SIG-M5 treated with dmso at 0.1 percent for 504 hours (cell line): ENCODE results near the gene ZFHX3.
"Not testable (repeated sequence)": the region's sequence is repeated elsewhere in the genome, so short reads cannot be mapped to it uniquely, and the experiment has no call there.

Experiments
- DNase-seq: peaks from one replicate; lab custom pipeline; 2025; ENCODE audit not compliant: unreplicated experiment; lab: John Stamatoyannopoulos, UW

ZFHX3 gene

DNA sequence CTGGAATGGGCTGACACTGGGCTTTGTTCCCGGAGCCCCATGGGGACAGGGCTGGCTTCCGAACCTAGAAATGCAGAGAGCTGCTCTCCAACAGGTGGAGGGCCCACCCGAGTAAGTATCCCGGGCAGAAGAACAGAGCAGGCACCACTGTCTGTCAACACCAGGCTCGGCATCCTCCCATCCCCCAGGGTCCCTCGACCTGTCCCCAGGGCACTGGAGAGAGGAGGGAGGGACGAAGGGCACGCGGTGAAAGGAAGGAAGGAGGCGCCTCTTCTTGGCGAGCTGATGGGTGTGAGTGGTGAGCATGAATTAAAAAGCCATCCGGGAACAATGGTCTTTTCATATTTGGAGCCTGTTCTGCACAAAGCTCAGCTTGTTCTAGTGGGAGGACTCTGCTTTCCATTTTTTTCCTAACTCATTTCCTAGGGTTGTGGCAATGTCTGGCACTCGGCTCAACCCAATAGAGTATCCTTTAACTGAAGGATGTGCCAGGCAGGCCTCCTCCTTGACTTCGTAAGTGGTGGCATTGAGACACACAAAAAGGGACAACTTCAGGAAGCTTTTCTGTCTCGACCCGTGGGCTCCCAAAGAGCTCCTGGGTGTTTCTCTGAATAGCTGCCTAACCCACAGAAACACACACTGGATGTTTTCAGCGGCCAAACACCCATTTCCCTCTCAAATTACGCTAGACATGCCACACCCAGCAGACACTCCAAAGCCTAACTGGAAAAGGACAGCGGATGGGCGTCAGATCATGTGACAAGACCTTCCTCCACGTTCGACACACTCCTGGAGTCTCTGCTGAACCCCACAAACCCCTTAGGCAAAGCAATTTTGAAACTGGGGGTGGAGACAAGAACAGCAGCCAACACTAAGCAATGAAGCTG is 47.7 kb downstream of the ZFHX3 start:
- no peak for DNase-seq

DNA sequence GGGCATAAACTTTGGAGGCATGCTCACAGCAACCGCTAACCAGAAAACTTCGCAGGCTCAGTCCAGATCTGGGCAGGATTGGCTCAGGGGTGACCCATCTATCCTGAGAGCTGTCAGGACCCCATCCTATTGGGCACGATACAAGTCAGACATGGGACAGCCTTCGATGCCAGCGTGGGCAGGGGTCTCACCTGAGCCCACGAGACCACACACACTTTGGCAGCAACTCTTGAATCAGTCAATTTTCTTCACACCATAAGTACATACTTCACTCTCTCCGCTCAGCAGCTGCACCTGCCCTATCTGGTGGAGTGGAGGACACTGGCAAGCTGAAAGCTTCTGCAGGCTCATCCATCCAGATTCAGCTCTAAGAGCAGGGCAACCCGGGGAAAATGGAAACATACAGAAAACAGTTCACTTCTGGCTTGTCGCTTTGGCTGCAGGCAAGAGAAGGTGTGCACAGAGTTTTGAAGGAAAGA is 48.3 kb downstream of the ZFHX3 start:
- no peak for DNase-seq

DNA sequence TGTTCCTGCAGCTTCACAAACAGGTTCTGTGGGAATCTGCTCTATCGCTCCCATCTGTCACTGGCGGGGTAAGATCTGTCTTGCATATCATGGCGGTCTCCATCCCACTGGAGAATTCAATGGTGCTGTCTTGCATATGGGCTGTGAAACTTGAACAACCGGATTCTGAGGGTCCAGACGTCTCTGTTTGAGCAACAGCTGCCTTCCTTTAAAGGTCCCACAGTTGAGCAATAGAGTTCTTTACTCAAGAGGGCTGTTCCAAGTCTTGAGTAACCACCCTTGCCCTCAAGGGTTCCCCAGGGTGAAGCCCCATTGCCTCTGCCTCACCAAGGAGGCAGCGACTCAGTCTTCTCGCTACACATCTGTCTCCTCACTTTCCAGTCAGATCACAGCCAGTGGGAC is 50.8 kb downstream of the ZFHX3 start:
- peak; percentile 91 for DNase-seq

GRCh38 chr16:72996291-72997062 is 51.5 kb downstream of the ZFHX3 start:
- DNase-seq, result peak; percentile 72

GRCh38 chr16:72995882-72996270 is 52.1 kb downstream of the ZFHX3 start:
- not testable (repeated sequence) for DNase-seq

- DNase-seq, result no peak
Observed at GRCh38 chr16:72995151-72995881, 52.6 kb downstream of the ZFHX3 start.

- DNase-seq, result no peak
Observed at GRCh38 chr16:72992142-72992601, 55.8 kb downstream of the ZFHX3 start.

DNA sequence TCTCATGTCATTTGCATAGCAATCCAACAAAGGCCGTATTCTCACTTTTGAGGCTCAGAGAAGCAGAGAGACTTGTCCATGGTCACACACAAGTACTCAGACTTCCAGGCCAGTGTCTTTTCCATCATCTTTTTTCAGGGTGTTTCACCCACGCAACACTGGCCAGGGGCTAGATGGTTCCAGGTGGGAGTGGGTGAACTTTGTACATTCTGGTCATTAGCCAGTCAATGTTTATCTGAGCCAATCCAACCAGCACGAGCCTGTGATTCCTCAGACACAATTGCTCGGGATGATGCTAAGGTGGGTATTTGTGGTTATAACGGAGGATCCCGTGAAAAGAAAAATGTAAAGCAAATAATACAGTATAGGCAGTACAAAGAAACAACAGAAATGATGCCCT is 56.3 kb downstream of the ZFHX3 start:
- no peak for DNase-seq

GRCh38 chr16:72991211-72991610 is 56.7 kb downstream of the ZFHX3 start:
- no peak for DNase-seq

DNA sequence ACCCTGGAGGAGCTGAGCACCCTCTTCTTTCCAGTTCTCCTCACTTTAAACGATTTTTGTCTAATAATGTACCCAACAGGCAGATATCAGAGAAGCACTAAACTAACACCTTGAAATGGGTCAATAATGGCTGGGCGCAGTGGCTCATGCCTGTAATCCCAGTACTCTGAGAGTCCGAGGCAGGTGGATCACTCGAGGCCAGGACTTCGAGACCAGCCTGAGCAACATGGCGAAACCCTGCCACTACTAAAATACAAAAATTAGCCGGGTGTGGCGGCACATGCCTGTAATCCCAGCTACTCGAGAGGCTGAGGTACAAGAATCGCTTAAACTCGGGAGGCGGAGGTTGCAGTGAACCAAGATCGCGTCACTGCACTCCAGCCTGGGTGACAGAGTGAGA is 57.4 kb downstream of the ZFHX3 start:
- no peak for DNase-seq

GRCh38 chr16:72989579-72990551 is 58.1 kb downstream of the ZFHX3 start:
- no peak for DNase-seq

- DNase-seq, result not testable (repeated sequence)
Observed at GRCh38 chr16:72989203-72989578, 58.7 kb downstream of the ZFHX3 start.

- no peak for DNase-seq
Observed at GRCh38 chr16:72988569-72988968, 59.4 kb downstream of the ZFHX3 start.

- no peak for DNase-seq
Observed at GRCh38 chr16:72987480-72987901, 60.4 kb downstream of the ZFHX3 start.

DNA sequence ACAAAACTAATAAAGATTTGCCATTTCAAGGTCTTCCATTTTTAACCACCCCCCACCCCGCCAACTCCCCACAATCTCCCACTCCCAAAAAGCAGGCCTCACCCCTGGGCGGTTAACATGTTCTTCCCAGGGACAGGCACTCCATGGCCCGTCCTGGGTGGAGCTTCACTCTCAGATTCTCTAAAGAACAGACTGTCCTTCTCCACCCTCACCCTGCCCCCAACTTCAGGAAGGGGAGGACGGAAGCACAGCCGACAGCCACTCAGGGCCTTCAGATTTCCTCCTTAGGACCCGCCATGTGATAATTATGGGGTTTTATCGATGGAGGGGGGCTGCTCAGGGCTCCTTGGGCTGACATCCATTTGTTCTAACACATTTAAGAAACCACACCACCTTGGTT is 61.9 kb downstream of the ZFHX3 start:
- no peak for DNase-seq

DNA sequence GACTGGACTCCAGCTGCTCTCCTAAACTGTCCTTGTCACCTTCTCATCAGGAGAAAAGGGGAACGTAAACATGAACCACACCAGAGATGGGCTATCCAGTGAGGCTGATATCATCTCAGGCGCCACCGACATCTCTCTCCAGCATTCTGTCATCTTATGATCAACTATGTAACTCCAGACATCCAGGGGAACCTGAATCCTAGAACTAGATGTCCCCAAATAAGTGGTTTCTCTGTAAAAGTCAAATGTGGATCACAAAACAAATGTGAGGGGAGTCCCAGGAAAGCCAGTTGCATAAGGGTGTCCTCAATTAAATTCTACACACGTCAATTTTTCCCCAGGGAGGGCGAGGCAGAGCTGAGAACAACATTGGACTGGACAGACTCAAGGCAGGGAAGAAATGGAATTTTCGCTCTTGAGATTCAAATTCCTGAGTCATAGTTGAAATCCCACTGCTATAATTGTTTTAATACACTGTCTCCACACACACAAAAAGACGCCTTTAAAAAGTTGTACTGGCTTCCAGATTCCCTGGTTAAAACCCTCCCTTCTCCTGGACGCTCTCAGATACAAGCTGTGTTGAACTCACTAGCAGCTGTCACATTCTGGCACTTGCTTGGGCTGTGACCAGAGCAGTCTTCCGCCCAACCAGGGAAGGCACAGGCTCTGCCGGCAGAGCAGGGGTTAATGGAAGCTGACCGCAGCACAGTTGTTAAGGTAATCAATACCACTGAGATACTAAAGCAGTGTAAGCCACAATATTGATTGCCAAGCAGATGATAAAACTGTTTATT is 62.6 kb downstream of the ZFHX3 start:
- no peak for DNase-seq

DNA sequence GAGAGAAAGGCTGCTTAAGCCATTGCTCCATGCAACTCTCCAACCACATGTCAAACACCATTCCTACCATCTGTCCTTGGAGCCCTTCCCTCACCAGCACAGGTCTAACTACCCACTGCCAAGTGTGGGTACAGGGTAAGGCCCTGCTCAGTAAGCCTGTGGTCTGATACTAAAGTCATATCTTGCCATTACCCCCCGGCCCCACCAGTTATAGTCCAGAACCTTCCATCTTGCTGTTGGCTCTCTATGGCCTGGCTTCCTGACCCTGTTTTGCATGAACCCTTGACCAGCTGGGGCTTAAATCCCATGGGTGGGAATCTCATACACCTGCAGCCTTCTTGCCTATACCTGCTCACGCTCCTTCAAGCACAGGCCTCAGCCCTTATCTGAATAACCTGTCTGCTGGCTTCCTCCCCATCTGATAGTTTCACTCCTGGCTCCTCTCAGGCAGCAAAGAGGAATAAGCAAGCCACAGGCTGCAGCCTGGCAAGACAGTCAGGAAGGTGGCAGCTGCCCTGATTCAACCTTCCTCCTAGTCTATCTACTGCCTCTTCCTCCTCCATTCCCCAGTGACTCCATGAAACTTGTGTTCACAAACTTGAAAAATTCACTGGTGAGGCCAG is 64.1 kb downstream of the ZFHX3 start:
- no peak for DNase-seq

DNA sequence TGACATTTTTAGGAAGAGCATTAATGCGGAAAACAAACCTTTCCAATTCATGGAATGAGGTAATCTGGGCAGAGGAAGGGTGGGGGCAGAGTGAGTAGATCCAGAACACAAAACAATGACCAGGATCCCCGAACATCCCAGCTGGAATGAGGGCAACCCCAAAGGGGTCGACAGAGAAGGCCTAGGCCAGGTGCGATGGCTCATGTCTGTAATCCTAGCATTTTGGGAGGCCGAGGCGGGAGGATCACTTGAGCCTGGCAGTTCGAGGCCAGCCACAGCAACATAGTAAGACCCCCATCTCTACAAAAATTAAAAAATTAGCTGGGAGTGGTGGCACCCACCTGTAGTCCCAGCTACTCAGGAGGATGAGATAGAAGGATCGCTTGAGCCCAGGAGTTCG is 64.7 kb downstream of the ZFHX3 start:
- no peak for DNase-seq

GRCh38 chr16:72979974-72980373 is 68.0 kb downstream of the ZFHX3 start:
- DNase-seq, result no peak
